NCI-H1436 (cell line): Measurements from ENCODE around the gene E2F1.
"Not testable (repeated sequence)": the region's sequence is repeated elsewhere in the genome, so short reads cannot be mapped to it uniquely, and the experiment has no call there.

Experiments
- DNase-seq: peaks from one replicate; lab custom pipeline; 2025; lab: John Stamatoyannopoulos, UW

The E2F1 gene

GRCh38 chr20:33640287-33640686, 45.9 kb downstream of the E2F1 start:
- no peak for DNase-seq

- DNase-seq: no peak
Observed at GRCh38 chr20:33636776-33637175, 49.4 kb downstream of the E2F1 start.

GRCh38 chr20:33635341-33635740, 50.8 kb downstream of the E2F1 start:
- no peak for DNase-seq

- DNase-seq: not testable (repeated sequence)
Observed at GRCh38 chr20:33631910-33632309, 54.3 kb downstream of the E2F1 start.

- no peak for DNase-seq
Observed at GRCh38 chr20:33630507-33630906, 55.7 kb downstream of the E2F1 start.

- DNase-seq: no peak
Observed at GRCh38 chr20:33629979-33630378, 56.2 kb downstream of the E2F1 start.

GRCh38 chr20:33629533-33629932, 56.7 kb downstream of the E2F1 start:
- no peak for DNase-seq

- no peak for DNase-seq
Observed at GRCh38 chr20:33627577-33628216, 58.5 kb downstream of the E2F1 start.

- no peak for DNase-seq
Observed at GRCh38 chr20:33626190-33626589, 60.0 kb downstream of the E2F1 start.
